A172 (cell line): ENCODE measurements around the gene SERHL2. TPM values are rescaled to one million over a fixed set of nuclear protein-coding genes. Genes with fewer than 3 reads are reported as not detected.
"Not testable (repeated sequence)": the region's sequence is repeated elsewhere in the genome, so short reads cannot be mapped to it uniquely, and the experiment has no call there.

ENCODE experiments used
- DNase-seq: peaks from one replicate; pipeline ENCODE4 v3.0.0-alpha.2; 2015; ENCODE audit warnings: low spot score
- total RNA-seq: library from RNA; depleted of rRNA; stranded (reverse); fragments of >200 nt; shearing (Covaris generic); gene quantifications from 2 replicates; pipeline ENCODE4 v1.2.3, GENCODE V29; 2014

The SERHL2 gene
- total RNA-seq, 1 experiment from 2014 or later: not detected

DNA sequence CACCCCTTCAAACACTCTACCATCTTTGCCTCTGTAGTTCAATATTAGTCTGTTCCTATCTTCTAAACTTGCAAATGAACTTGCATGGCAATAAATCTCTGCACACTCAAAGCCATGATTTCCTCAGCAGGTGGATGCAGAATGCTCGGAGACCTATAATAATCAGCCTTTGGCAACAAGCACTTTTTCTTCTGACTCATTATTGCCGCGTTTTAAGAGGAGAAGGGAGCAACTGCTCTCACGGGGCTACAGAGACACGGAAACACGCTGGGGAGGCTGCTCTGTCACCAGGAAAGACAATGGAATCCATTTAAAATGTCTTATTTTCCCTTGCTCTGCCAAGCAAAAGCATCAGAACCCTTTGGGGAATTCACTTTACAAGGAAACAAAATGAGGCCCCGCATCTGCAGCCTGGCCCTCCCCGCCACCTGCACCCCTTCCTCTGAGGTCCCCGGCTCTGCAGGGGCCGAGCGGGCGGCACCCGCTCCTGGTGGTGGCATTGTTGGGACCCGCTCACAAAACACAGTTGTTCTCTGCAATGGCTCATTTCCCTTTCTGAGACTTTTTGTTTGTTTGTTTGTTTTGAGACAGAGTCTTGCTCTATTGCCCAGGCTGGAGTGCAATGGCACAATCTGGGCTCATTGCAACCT, 18.5 kb upstream of the SERHL2 start:
- not testable (repeated sequence) for DNase-seq

DNA sequence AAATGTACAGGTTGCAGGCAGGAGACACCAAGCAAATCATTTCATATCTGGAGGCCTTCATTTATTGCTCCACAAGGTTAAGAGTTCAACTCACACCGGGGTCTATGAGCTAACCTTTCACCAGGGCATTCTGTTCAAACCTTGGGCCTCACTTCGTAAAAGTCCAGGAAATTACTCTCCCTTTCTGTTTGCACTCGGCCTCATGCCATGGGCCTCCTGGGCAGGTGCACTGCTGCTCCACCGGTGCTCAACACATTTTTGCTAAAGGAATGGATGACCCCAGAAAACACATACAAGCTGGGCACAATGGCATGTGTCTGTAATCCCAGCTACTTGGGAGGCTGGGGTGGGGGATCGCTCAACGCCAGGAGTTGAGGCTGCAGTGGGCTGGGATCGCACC, 17.6 kb upstream of the SERHL2 start:
- DNase-seq: no peak

DNA sequence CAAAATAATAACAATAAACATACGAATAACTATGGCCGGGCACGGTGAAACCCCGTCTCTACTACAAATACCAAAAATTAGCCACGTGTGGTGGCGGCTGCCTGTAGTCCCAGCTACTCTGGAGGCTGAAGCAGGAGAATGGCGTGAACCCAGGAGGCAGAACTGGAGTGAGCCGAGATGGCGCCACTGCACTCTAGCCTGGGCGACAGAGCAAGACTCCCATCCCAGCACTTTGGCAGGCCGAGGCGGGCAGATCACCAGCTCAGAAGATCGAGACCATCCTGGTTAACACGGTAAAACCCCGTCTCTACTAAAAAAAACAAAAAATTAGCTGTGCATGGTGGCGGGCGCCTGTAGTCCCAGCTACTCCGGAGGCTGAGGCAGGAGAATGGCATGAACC, 17.1 kb upstream of the SERHL2 start:
- not testable (repeated sequence) for DNase-seq

DNA sequence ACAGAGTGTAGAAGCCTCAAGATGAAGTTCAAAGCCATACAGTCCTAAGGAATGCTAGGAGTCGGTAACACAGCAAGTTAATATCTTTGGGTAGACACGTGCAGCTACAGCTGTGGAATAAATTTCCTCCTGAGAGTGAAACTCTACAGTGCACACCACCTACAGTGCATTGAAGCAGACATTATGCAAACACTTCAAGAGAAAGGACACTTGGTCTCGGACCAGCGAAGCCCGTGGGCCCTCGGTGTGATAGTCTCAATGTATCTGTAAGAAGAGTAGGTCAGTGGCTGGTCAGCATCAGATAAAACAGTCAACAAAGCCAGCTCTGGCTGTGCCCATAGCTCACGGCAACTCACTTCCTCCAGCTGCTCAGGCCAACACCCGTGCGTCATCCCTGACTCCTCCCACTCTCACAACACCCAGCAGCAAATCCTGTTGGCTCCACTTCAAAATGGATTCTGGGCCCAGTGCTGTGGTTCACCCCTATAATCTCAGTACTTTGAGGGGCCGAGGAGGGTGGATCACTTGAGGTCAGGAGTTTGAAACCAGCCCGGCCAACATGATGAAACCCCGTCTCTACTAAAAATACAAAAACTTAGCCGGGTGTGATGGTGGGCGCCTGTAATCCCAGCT, 16.4 kb upstream of the SERHL2 start:
- DNase-seq: not testable (repeated sequence)

DNA sequence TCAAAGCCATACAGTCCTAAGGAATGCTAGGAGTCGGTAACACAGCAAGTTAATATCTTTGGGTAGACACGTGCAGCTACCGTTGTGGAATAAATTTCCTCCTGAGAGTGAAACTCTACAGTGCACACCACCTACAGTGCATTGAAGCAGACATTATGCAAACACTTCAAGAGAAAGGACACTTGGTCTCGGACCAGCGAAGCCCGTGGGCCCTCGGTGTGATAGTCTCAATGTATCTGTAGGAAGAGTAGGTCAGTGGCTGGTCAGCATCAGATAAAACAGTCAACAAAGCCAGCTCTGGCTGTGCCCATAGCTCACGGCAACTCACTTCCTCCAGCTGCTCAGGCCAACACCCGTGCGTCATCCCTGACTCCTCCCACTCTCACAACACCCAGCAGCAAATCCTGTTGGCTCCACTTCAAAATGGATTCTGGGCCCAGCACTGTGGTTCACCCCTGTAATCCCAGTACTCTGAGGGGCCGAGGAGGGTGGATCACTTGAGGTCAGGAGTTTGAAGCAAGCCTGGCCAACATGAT, 14.5 kb upstream of the SERHL2 start:
- DNase-seq: not testable (repeated sequence)

DNA sequence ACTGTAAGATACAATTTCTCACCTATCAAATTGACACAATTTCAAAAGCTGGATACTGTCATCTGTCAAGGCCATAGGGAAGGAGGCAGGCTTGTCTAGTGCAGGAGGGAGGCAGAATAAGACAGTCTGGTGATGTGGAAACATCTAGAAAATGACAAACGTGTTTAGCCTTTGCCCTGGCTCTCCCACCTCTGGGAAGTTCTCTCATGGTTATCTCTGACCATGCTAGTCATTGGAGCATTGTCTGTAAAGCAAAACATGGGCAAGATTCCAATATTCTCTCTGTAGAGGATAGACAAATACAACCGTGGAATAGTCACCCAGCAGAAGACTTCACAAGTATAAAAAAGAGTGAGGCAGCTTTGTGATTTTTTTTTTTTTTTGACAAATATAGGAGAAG, 9.1 kb upstream of the SERHL2 start:
- DNase-seq: no peak

DNA sequence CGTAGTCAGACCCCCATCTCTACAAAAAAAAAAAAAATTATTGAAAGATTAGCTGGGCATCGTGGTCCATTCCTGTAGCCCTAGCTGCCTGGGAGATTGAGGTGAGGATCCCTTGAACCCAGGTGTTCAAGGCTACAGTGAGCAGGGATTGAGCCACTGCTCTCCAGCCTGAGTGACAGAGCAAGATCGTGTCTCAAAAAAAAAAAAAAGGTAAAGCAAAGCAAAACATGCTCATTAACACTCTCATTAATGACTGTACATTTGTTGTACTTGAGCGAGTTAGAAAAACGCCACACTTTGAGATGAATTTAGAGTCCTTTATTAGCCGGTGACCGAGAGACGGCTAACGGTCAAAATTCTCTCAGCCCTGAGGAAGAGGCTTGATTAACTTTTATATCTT, 6.2 kb upstream of the SERHL2 start:
- no peak for DNase-seq

DNA sequence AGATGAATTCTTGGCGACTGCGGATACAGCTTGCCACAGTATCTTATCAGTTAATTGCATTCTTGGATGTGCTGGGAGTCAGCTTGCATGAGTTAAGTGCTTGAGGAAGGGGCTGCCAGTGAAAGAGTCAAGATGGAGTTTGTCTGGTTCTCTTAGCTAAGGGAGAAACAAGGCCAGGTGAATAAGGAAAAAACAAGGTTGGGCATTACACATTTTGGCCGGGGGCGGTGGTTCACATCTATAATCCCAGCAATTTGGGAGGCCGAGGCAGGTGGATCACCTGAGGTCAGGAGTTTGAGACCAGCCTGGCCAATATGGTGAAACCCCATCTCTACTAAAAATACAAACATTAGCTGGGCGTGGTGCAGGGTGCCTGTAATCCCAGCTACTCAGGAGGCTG, 5.6 kb upstream of the SERHL2 start:
- not testable (repeated sequence) for DNase-seq

DNA sequence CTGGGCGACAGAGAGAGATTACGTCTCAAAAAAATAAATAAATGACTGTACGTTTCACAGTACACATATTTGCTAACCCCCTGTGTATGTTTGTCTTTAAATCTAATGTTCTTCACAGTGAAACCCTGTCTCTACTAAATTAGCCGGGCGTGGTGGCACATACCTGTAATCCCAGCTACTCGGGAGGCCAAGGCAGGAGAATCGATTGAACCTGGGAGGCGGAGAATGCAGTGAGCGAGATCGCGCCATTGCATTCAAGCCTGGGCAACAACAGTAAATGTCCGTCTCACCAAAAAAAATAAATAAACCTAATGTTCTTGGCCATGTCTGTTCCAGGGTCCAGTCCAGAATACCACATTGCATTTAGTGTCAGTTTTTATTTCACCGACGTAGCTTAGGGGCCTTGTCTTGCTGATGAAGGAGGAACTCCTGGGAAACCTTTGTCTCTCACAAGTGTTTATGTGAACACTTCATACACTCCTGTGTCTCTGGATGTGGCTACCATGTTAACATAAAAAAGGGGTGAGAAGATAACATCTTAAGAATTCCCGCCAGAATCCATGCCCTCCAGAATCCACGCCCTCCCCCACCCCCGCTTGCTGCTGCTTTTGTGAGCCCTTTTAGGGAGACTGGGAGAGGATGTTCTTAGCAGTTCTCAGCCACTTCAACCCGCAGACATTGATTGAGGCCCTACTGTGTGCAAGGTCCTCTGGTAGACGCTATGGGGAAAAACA, 5.0 kb upstream of the SERHL2 start:
- DNase-seq: no peak

DNA sequence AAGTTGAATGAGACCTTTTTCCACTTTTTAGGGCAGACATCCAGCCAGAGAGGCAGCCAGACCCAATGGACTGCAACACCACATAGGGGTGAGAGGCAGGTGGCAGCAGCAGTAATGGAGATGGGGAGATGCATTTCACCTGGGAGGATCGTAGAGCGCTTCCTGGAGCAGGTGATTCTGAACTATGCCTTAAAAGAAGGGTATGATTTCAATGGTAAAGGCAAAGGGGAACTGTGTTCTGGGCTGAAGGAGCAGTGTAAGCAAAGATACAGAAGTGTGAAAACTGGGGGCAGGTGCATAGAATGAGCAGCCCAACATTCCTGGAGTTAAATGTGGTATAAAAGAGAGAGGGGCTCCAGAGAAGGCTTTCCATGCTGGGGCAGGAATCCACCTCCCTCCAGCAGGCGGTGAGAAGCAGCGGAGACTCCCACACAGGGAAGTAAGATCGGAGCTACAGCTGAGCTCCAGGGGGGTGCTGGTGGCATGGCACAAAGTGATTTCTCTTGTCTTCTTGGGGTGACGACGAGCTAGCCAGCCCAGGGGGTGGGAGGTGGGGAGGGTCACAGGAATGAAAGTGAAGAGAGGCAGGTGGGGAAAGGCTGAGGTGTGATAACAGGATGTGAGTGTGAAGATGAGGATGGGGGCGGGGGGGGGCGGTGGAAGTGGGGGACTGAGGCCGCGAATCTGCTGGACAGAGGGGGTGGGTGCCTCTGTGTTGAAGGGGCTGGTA, 4.3 kb upstream of the SERHL2 start:
- DNase-seq: no peak

DNA sequence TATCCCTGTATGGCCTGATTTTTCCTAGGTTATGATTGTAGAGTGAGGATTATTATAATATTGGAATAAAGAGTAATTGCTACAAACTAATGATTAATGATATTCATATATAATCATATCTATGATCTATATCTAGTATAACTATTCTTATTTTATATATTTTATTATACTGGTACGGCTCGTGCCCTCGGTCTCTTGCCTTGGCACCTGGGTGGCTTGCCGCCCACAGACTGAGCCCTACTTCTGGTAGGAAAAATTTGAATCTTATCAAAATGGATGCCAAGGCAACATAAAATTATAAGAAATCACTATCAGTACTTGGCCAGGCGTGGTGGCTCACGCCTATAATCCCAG, 1.5 kb upstream of the SERHL2 start:
- not testable (repeated sequence) for DNase-seq

DNA sequence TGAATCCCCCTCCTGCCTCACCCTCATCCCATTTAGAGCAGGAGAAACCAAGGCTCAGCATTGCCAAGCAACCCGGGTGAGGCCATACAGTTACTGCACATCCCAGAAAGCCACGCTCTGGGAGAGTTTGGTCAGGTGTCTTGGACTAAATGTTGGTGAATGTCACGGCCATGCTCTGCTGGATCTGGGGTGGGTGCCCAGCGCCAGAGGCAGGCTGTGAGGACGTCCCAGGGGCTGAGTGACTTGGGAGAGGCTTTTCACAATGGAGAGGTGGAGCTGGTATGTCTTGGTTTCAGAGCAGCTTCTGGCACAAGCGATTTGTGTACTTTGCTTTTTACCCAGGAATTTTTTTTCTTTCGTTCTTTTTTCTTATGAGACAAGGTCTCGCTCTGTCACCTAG, 6.6 kb downstream of the SERHL2 start:
- no peak for DNase-seq

DNA sequence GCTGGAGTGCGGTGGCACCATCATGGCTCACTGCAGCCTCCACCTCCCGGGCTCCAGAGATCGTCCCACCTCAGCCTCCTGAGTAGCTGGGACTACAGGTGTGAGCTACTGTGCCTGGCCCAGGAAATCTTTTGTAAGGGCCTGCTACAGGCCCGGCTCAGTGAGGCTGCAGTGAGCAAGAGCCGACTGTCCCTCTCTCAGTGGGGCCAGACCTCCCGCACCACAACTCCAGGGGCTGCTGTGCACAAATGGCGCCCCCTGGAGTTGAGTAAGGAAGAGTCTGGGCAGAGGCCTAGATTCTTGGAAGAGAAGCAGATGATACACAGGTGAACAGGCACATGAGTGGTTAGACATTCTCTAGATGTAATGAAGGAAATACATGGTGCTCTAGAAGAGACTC, 7.0 kb downstream of the SERHL2 start:
- DNase-seq: no peak

DNA sequence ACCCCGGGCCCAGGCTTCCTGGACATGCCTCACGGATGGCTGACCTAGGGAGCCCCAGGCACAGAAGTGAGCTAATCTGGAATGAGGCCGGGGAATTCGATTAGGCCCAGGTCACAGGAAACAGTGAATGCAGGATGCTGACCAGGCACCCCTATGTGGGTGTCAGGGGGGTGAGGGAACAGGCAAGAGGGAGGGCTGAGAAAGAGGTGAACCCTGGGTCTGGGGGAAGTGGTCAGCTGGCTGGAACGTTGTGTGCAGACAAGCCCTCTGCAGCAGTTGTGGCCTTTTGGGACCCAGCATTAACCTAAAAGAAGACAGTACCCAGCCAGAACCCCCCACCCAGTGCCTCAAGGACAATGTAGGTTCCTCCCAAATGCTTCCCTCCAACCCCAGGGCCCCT, 8.1 kb downstream of the SERHL2 start:
- no peak for DNase-seq

DNA sequence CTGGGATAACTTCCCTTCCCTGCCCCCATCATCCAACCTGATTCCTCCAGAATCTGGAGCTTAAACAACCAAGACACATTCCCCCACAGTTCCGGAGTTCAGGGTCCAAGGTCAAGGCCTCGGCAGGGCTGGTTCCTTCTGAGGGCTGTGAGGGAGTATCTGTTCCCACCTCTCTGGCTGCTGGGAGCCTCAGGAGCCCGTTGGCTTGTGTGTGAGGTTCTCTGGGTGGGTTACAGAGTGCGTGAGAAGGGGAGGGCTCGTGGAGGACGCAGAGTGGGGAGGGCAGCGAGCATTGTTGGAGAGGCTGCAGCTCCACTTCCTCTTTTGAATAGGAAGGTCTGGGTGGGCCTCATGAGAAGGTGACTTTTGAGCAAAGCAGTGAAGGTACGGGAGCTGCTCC, 8.5 kb downstream of the SERHL2 start:
- no peak for DNase-seq

DNA sequence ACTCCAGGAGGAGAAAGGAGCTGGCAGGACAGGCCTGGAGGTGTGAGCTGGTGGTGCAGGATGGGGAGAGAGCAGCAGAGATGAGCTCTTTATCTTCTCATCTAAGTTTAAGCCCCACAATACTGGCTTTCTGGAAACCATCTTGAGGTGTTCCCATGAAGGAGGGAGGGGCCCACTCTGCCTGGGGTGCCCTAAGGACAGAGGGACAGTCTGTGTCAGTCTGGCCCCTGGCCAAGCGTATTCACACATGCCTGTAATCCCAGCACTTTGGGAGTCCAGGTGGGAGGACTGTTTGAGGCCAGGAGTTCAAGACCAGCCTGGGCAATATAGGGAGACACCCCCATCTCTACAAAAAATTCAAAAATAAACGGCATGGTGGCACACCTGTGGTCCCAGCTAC, 8.9 kb downstream of the SERHL2 start:
- no peak for DNase-seq

DNA sequence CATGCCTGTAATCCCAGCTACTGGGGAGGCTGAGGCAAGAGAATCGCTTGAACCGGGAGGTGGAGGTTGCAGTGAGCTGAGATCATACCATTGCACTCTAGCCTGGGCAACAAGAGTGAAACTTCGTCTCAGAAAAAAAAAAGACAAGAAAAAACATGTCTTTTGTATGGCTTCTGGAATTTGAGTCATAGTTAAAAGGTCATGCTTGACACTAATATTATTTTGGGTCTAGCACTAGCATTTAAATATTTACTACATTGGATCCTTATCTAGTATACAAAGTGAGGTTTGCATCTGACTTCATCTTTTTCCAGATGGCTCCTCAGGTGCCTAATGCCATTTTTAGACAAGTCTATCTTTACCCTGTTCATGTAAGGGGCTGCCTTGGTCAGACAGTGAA, 10.2 kb downstream of the SERHL2 start:
- not testable (repeated sequence) for DNase-seq

DNA sequence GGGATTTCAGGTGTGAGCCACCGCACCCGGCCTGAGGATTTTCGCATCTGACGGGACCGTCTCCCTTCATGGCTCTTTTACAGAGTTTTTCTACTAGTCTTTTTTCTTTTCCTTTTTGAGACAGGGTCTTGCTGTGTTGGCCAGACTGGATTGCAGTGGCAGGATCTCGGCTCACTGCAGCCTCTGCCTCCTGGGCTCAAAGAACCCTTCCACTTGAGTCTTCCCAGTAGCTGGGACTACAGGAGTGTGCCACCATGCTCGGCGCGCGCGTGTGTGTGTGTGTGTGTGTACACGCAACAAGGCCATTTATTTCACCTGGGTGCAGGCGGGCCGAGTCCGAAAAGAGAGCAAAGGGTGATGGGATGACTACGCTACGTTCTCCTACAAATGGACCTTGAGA, 10.9 kb downstream of the SERHL2 start:
- DNase-seq: no peak

DNA sequence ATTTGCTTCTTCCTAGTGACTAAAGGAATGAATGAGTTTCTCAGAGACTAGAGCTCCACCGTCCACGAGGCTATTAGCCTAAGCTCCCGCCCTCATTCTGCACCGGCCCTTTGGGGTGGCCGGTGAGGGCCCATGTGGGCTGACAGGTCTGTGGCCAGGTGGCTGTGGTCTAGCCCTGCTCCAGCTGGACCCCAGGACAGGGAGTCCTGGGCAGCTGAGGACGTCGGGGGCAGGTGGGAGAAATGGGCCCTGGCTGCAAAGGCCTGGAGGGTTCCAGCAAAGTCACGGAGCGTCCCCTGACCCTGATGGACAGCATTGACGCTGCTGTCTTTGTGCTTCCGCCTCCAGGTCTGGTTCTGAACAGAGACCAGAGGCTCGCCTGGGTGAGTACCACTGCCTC, 12.2 kb downstream of the SERHL2 start:
- DNase-seq: no peak

DNA sequence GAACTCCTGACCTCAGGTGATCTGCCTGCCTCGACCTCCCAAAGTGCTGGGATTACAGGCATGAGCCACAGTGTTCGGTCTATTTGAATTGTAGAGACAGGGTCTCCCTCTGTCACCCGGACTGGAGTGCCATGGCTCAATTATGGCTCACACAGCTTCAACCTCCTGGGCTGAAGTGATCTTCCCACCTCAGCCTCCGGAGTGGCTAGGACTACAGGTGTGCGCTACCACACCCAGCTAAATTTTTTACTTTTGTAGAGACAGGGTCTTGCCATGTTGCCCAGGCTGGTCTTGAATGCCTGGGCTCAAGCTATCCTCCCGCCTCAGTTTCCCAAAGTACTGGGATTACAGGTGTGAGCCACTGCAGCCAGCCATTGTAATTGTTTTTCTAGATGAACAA, 14.2 kb downstream of the SERHL2 start:
- not testable (repeated sequence) for DNase-seq

DNA sequence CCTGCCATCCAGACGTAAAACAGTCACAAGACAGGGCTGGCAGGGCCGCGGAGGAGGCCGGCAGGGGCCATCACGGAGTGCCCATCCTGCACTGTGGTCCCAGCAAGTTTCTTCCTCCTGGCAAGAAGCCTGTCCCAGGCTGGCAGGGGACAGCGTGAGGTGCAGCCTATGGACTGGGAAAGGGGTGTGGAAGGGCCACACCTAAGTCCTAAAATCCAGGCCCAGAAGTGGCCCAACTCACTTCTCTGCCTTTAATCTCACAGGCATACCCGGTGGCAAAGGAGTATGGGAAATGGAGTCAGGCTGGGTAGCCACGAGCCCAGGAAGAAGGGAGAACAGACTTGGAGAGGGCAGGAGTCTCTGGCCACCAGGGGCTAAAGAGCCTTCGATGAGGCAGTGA, 16.8 kb downstream of the SERHL2 start:
- not testable (repeated sequence) for DNase-seq

DNA sequence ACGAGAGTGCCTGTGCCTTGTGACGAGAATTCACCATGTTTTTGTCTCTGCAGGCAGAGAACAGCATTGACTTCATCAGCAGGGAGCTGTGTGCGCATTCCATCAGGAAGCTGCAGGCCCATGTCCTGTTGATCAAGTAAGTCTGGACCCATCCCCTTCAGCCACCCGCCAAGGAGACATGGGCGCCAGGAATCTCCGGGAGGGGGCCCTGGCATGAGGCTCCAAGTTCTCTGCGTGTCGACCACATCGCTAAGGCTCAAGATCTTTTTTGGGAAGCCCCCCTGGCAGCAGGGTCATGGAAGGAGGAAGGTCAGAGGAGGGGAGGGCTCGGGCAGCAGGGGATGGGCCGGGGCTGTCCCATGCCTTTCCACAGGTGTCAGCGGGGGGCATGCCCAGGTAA, 17.3 kb downstream of the SERHL2 start:
- not testable (repeated sequence) for DNase-seq
